Progenitor cell of endocrine pancreas (in vitro differentiated cells): ENCODE data around the gene ARHGAP1. TPM values are rescaled to one million over a fixed set of nuclear protein-coding genes. Genes with fewer than 3 reads are reported as not detected.

Experiments used
- DNase-seq: peaks from one replicate; pipeline ENCODE4 v3.0.0; 2021; ENCODE audit warnings: low spot score; ENCODE audit not compliant: unreplicated experiment
- H3K27ac Mint-ChIP-seq: 2 replicates; pipeline ENCODE4 v1.8.0; 2021; ENCODE audit warnings: mild to moderate bottlenecking, moderate library complexity, mixed read lengths
- H3K27me3 Mint-ChIP-seq: 2 replicates; pipeline ENCODE4 v1.8.0; 2021; ENCODE audit warnings: mixed read lengths
- H3K36me3 Mint-ChIP-seq: 2 replicates; pipeline ENCODE4 v1.8.0; 2022; ENCODE audit warnings: mixed read lengths; ENCODE audit not compliant: insufficient read depth
- H3K4me1 Mint-ChIP-seq: 2 replicates; pipeline ENCODE4 v1.8.0; 2021; ENCODE audit warnings: low read depth, mixed read lengths
- H3K4me3 Mint-ChIP-seq: 2 replicates; pipeline ENCODE4 v1.8.0; 2021; ENCODE audit warnings: low read depth, mild to moderate bottlenecking, moderate library complexity, mixed read lengths
- H3K9me3 Mint-ChIP-seq: 2 replicates; pipeline ENCODE4 v1.8.0; 2021; ENCODE audit warnings: low read depth, mixed read lengths
- CTCF ChIP-seq: fragments of 200-600 bp; sonication (generic); IDR thresholded peaks from one replicate; pipeline ENCODE4 v1.5.0; 2021; ENCODE audit warnings: antibody characterized with exemption, mild to moderate bottlenecking; ENCODE audit not compliant: unreplicated experiment
- total RNA-seq: library from RNA; stranded (reverse); gene quantifications from 2 replicates; pipeline ENCODE4 v1.2.1, GENCODE V29; 2021

Gene ARHGAP1
- total RNA-seq, 1 donor from 2014 or later, result 39.8 TPM

DNA sequence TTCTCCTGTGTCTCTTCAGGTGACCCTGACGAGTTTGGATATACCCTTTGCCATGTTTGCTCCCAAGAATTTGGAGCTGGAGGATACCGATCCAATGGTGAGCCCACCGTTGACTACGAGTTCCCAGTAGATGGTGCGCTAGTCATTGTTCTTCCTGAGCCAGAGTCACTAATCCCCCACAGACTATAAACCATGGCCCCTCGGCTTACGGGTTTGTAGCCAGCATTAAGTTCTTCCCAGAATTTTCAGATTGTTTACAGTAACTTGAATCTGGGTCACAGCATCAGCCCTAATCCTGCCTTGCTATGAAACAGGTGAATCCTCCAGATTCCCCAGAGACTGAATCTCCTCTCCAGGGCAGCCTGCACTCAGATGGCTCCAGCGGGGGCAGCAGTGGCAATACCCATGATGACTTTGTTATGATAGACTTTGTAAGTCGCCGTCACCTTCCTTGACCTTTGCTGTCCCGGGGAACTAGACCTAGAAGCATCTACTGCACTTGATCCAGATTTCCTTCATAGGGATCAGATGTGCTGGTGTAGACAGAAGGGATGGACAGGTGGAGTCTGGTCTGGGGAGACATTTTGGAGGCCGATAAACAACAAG is 31.8 kb downstream of the ARHGAP1 start:
- no peaks in the 10 kb centered on the region for H3K27me3 Mint-ChIP-seq
- no peak overlapping the region for H3K4me3 Mint-ChIP-seq
- no peak for DNase-seq
- no peak for TF ChIP-seq CTCF
- H3K27ac Mint-ChIP-seq, result no peak overlapping the region
- H3K4me1 Mint-ChIP-seq, result no peaks in the 10 kb centered on the region
- H3K9me3 Mint-ChIP-seq, result no peaks in the 10 kb centered on the region
- peaks cover 28% of the 10 kb centered on the region for H3K36me3 Mint-ChIP-seq

GRCh38 chr11:46667043-46667481 is 33.4 kb downstream of the ARHGAP1 start:
- H3K36me3 Mint-ChIP-seq, result peaks cover 28% of the 10 kb centered on the region
- TF ChIP-seq CTCF, result no peak
- no peak overlapping the region for H3K4me3 Mint-ChIP-seq
- no peak overlapping the region for H3K27ac Mint-ChIP-seq
- H3K9me3 Mint-ChIP-seq, result no peaks in the 10 kb centered on the region
- no peak for DNase-seq
- H3K4me1 Mint-ChIP-seq, result no peaks in the 10 kb centered on the region
- no peaks in the 10 kb centered on the region for H3K27me3 Mint-ChIP-seq

DNA sequence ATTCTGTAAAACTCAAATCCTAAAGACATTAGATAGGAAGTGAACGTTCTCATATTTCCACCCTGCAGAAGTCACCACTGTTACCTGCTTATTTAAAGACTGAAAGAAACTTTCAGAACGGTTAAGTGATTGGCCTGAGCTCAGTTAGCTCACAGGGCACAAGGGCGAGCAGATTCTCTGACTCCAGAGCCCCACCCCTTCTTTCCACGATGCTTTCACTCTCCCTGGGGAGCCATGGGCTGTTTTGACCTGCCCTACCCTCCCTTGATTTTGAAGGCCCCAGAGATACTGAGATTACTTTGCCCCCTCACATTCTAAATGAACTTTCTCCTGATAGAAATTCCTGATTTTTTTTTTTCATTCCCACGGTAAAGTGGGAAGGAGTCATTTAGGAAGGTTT is 33.9 kb downstream of the ARHGAP1 start:
- Mint-ChIP-seq H3K9me3 (no peaks in the 10 kb centered on the region), H3K36me3 (peaks cover 27% of the 10 kb centered on the region), H3K27ac (no peak overlapping the region)

DNA sequence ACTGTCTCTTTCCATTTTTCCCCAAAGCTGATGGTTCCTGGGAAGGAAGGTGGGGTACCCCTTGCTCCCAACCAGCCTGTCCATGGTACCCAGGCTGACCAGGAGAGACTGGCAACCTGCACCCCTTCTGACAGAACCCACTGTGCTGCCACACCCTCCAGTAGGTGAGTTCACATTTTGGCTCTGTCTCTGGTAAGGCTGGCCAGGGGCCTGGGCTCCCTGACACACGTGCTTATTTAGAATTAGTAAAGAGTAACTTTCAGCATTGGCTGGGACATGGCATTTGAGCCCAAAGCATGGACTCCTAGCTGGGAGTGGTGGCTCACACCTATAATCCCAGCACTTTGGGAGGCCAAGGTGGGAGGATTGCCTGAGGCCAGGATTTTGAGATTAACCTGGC is 35.1 kb downstream of the ARHGAP1 start:
- H3K9me3 Mint-ChIP-seq, result no peaks in the 10 kb centered on the region
- no peak overlapping the region for H3K27ac Mint-ChIP-seq
- no peak overlapping the region for H3K4me3 Mint-ChIP-seq
- H3K4me1 Mint-ChIP-seq, result no peaks in the 10 kb centered on the region
- no peaks in the 10 kb centered on the region for H3K27me3 Mint-ChIP-seq
- DNase-seq, result no peak
- TF ChIP-seq CTCF, result no peak
- peaks cover 24% of the 10 kb centered on the region for H3K36me3 Mint-ChIP-seq

More for the DNA sequence above, 33.9 kb downstream of the ARHGAP1 start:
- no peaks in the 10 kb centered on the region for H3K4me1 Mint-ChIP-seq
- no peak for TF ChIP-seq CTCF
- H3K4me3 Mint-ChIP-seq, result no peak overlapping the region
- DNase-seq, result no peak
- no peaks in the 10 kb centered on the region for H3K27me3 Mint-ChIP-seq

- no peak for TF ChIP-seq CTCF
Observed at GRCh38 chr11:46664612-46665011, 35.8 kb downstream of the ARHGAP1 start.

More at GRCh38 chr11:46664612-46665011, 35.8 kb downstream of the ARHGAP1 start:
- Mint-ChIP-seq H3K36me3 (peaks cover 24% of the 10 kb centered on the region), H3K4me3 (no peak overlapping the region), H3K27me3 (no peaks in the 10 kb centered on the region), H3K27ac (no peak overlapping the region), H3K4me1 (no peaks in the 10 kb centered on the region), H3K9me3 (no peaks in the 10 kb centered on the region)
- DNase-seq, result no peak
